IMR-90 (cell line): Measurements from ENCODE around the gene ACTA1. TPM values are rescaled to one million over a fixed set of nuclear protein-coding genes. Genes with fewer than 3 reads are reported as not detected.

ENCODE experiments used
- ATAC-seq: fragments of 200-7000 bp; cut with Tn5 transposase; 2 replicates; pipeline ENCODE4 v1.9.1; 2020; ENCODE audit warnings: low read depth, mild to moderate bottlenecking, moderate library complexity
- BruUV-seq: library from RNA; stranded (reverse); fragments of 400-500 nt; replicated peaks from 2 replicates; lab custom pipeline; 2021; lab: Mats Ljungman, UMichigan
- CTCF ChIA-PET: fragments of 300-600 bp; formaldehyde crosslinking; extraction: SDS; loops from one replicate; lab custom pipeline; 2021; ENCODE audit warnings: antibody characterized with exemption; lab: Yijun Ruan, JAX
- POLR2A ChIA-PET: fragments of 300-600 bp; sonication (Branson Sonifier 250); formaldehyde crosslinking; loops from one replicate; lab custom pipeline; 2022; ENCODE audit warnings: antibody characterized with exemption; ENCODE audit not compliant: unreplicated experiment; lab: Charles Lee
- DNase-seq: peaks from one replicate; pipeline ENCODE4 v3.0.0; 2013
- H2AFZ ChIP-seq: replicated peaks from 2 replicates; pipeline ENCODE3; 2013; ENCODE audit warnings: low read length, mild to moderate bottlenecking; ENCODE audit not compliant: poor library complexity
- H2AK5ac ChIP-seq: 2 replicates; pipeline ENCODE4 v1.6.1; 2013; ENCODE audit warnings: low read depth, low read length, inconsistent platforms
- H2AK9ac ChIP-seq: replicated peaks from 2 replicates; pipeline ENCODE3; 2013; ENCODE audit warnings: mild to moderate bottlenecking, low read depth, low read length, moderate library complexity; ENCODE audit not compliant: poor library complexity
- H2BK120ac ChIP-seq: 2 replicates; pipeline ENCODE4 v1.6.1; 2013; ENCODE audit warnings: low read depth, low read length, inconsistent platforms
- H2BK15ac ChIP-seq: 3 replicates; pipeline ENCODE4 v1.6.1; 2013; ENCODE audit warnings: low read depth, low read length, inconsistent platforms
- H2BK20ac ChIP-seq: 2 replicates; pipeline ENCODE4 v1.6.1; 2013; ENCODE audit warnings: low read depth, mild to moderate bottlenecking, inconsistent platforms, low read length, moderate library complexity
- H2BK5ac ChIP-seq: 2 replicates; pipeline ENCODE4 v1.6.1; 2013; ENCODE audit warnings: mild to moderate bottlenecking, low read depth, low read length, inconsistent platforms; ENCODE audit not compliant: poor library complexity, severe bottlenecking
- H3K14ac ChIP-seq: replicated peaks from 2 replicates; pipeline ENCODE4 v1.6.1; 2013; ENCODE audit warnings: low read depth, low read length, inconsistent platforms
- H3K18ac ChIP-seq: 2 replicates; pipeline ENCODE4 v1.6.1; 2013; ENCODE audit warnings: low read depth, low read length, control low read depth
- H3K23ac ChIP-seq: 2 replicates; pipeline ENCODE4 v1.6.1; 2013; ENCODE audit warnings: low read depth, low read length, inconsistent platforms
- H3K27ac ChIP-seq: 2 replicates; pipeline ENCODE4 v1.5.1; 2013; ENCODE audit warnings: mild to moderate bottlenecking, control low read depth, low read length; ENCODE audit not compliant: insufficient read depth
- H3K27me3 ChIP-seq: 2 replicates; pipeline ENCODE4 v1.6.1; 2013; ENCODE audit warnings: low read length; ENCODE audit not compliant: control insufficient read depth, insufficient read depth
- H3K36me3 ChIP-seq: 2 replicates; pipeline ENCODE4 v1.6.1; 2013; ENCODE audit warnings: low read length, mixed read lengths; ENCODE audit not compliant: control insufficient read depth, insufficient read depth
- H3K4ac ChIP-seq: 2 replicates; pipeline ENCODE4 v1.6.1; 2013; ENCODE audit warnings: low read depth, low read length, inconsistent platforms
- H3K4me1 ChIP-seq: 2 replicates; pipeline ENCODE4 v1.6.1; 2013; ENCODE audit warnings: low read length, mixed read lengths; ENCODE audit not compliant: control insufficient read depth, insufficient read depth
- H3K4me2 ChIP-seq: 2 replicates; pipeline ENCODE4 v1.6.1; 2013; ENCODE audit warnings: low read depth, mild to moderate bottlenecking, control low read depth, low read length, moderate library complexity
- H3K4me3 ChIP-seq: 2 replicates; pipeline ENCODE4 v1.5.1; 2013; ENCODE audit warnings: low read depth, mild to moderate bottlenecking, control low read depth, low read length, moderate library complexity; ENCODE audit not compliant: insufficient read depth
- H3K56ac ChIP-seq: 2 replicates; pipeline ENCODE4 v1.6.1; 2013; ENCODE audit warnings: low read length, inconsistent platforms; ENCODE audit not compliant: insufficient read depth; ENCODE audit errors: extremely low read depth
- H3K79me1 ChIP-seq, 2 experiments: 2 replicates each; pipeline ENCODE4 v1.6.1; 2013; ENCODE audit warnings: low read length in 2 of 2, inconsistent platforms in 1 of 2, low read depth in 1 of 2
- H3K9ac ChIP-seq: 2 replicates; pipeline ENCODE4 v1.6.1; 2013; ENCODE audit warnings: low read depth, low read length, control low read depth
- H3K9me1 ChIP-seq: 2 replicates; pipeline ENCODE4 v1.6.1; 2013; ENCODE audit warnings: low read length, inconsistent platforms; ENCODE audit not compliant: insufficient read depth
- H3K9me3 ChIP-seq: 2 replicates; pipeline ENCODE4 v1.6.1; 2013; ENCODE audit warnings: low read length; ENCODE audit not compliant: control insufficient read depth, insufficient read depth
- H4K20me1 ChIP-seq: 2 replicates; pipeline ENCODE4 v1.6.1; 2013; ENCODE audit warnings: low read length, inconsistent platforms; ENCODE audit not compliant: insufficient read depth
- H4K5ac ChIP-seq: 2 replicates; pipeline ENCODE4 v1.6.1; 2013; ENCODE audit warnings: mild to moderate bottlenecking, low read depth, low read length, control low read depth
- H4K8ac ChIP-seq, 2 experiments: 2 replicates each; pipeline ENCODE4 v1.6.1; 2013; ENCODE audit warnings: low read depth in 2 of 2, low read length in 2 of 2, control low read depth in 1 of 2, inconsistent platforms in 1 of 2
- H4K91ac ChIP-seq: 2 replicates; pipeline ENCODE4 v1.6.1; 2013; ENCODE audit warnings: low read depth, low read length, inconsistent platforms; ENCODE audit not compliant: insufficient read depth
- BHLHE40 ChIP-seq: fragments of 150-350 bp; IDR thresholded peaks from 2 replicates; pipeline ENCODE4 v1.6.1; 2016; ENCODE audit warnings: mild to moderate bottlenecking, low read depth, low read length
- CEBPB ChIP-seq: IDR thresholded peaks from 2 replicates; pipeline ENCODE4 v1.6.1; 2012; ENCODE audit warnings: low read depth, low read length, improper control_type of control experiment
- CHD1 ChIP-seq: IDR thresholded peaks from 2 replicates; pipeline ENCODE4 v1.6.1; 2012; ENCODE audit warnings: low read depth, low read length, improper control_type of control experiment
- CTCF ChIP-seq: conservative IDR thresholded peaks from 2 replicates; pipeline ENCODE4 v1.5.1; 2012; ENCODE audit warnings: mild to moderate bottlenecking, low read depth, low read length, improper control_type of control experiment
- ELK1 ChIP-seq: fragments of 150-350 bp; IDR thresholded peaks from 2 replicates; pipeline ENCODE4 v1.6.1; 2016; ENCODE audit warnings: low read depth, mild to moderate bottlenecking, low read length, moderate library complexity, borderline replicate concordance
- FOS ChIP-seq: fragments of 150-350 bp; IDR thresholded peaks from 2 replicates; pipeline ENCODE4 v1.6.1; 2016; ENCODE audit warnings: low read depth, low read length
- MAFK ChIP-seq: IDR thresholded peaks from 2 replicates; pipeline ENCODE4 v1.6.1; 2012; ENCODE audit warnings: low read depth, low read length, improper control_type of control experiment
- MAZ ChIP-seq: IDR thresholded peaks from 2 replicates; pipeline ENCODE4 v1.6.1; 2012; ENCODE audit warnings: low read depth, mild to moderate bottlenecking, low read length, improper control_type of control experiment, moderate library complexity, borderline replicate concordance
- MXI1 ChIP-seq: IDR thresholded peaks from 2 replicates; pipeline ENCODE4 v1.6.1; 2012; ENCODE audit warnings: low read depth, mild to moderate bottlenecking, low read length, moderate library complexity, borderline replicate concordance
- NFE2L2 ChIP-seq: fragments of 150-350 bp; IDR thresholded peaks from 2 replicates; pipeline ENCODE4 v1.6.1; 2016; ENCODE audit warnings: low read depth, mild to moderate bottlenecking, low read length
- POLR2A ChIP-seq: IDR thresholded peaks from 2 replicates; pipeline ENCODE4 v1.6.1; 2012; ENCODE audit warnings: mild to moderate bottlenecking, low read depth, low read length
- RAD21 ChIP-seq: IDR thresholded peaks from 2 replicates; pipeline ENCODE4 v1.6.1; 2012; ENCODE audit warnings: low read length, improper control_type of control experiment
- RCOR1 ChIP-seq: IDR thresholded peaks from 2 replicates; pipeline ENCODE4 v1.6.1; 2012; ENCODE audit warnings: mild to moderate bottlenecking, low read length, improper control_type of control experiment; ENCODE audit not compliant: insufficient replicate concordance
- RFX5 ChIP-seq: IDR thresholded peaks from 2 replicates; pipeline ENCODE4 v1.8.0; 2012; ENCODE audit warnings: low read depth, mild to moderate bottlenecking, low read length, moderate library complexity
- SMC3 ChIP-seq: fragments of 150-350 bp; IDR thresholded peaks from 2 replicates; pipeline ENCODE4 v1.6.1; 2016; ENCODE audit warnings: low read depth, mild to moderate bottlenecking, antibody characterized with exemption, low read length, moderate library complexity
- USF2 ChIP-seq: fragments of 150-350 bp; IDR thresholded peaks from 2 replicates; pipeline ENCODE4 v1.6.1; 2017; ENCODE audit warnings: mild to moderate bottlenecking, antibody characterized with exemption, low read length, low read depth
- WGBS, 2 experiments: methylation state at CpG; one replicate each; pipeline versions ENCODE4 v1.1.5 to v1.1.7; 2013; ENCODE audit warnings: missing lambda C conversion rate in 2 of 2; ENCODE audit not compliant: insufficient read length in 1 of 2; ENCODE audit errors: extremely low coverage in 2 of 2; 5-methylcytosine and 5-hydroxymethylcytosine counted together
- dilution Hi-C: fragments of 300-500 bp; cut with HindIII; formaldehyde crosslinking; loops from one replicate; pipeline ENCODE4 v1.14.3; 2018; ENCODE audit warnings: low sequenced_read_pairs; ENCODE audit not compliant: unreplicated experiment
- in situ Hi-C: fragments of 300-500 bp; cut with MboI; formaldehyde crosslinking; loops from 3 replicates; pipeline ENCODE4 v1.14.3; 2019; ENCODE audit warnings: low sequenced_read_pairs, inconsistent platforms, mixed read lengths
- intact Hi-C: fragments of 100-400 bp; cut with micrococcal nuclease; formaldehyde crosslinking; loops from 2 replicates; pipeline ENCODE4 v1.10.0; 2022
- polyA plus RNA-seq, 3 experiments: library from polyadenylated mRNA; depleted of rRNA; stranded (reverse); fragments of >200 nt; gene quantifications; 2 replicates each; pipeline ENCODE4 v1.2.3, GENCODE V29; 2012; ENCODE audit warnings: low replicate concordance in 1 of 3
- total RNA-seq: library from RNA; depleted of rRNA; stranded (reverse); fragments of >200 nt; gene quantifications from 2 replicates; pipeline ENCODE4 v1.2.3, GENCODE V29; 2012

ACTA1 gene
- total and polyA plus RNA-seq, 2 of the 4 experiments (the other 2 are of a cell fraction) = not detected

- no CpG with 5 or more reads among the region's 7 CpGs for WGBS, 2 experiments
- H2BK120ac ChIP-seq = no peak overlapping the region
- no peak overlapping the region for H4K5ac ChIP-seq
- H3K36me3 ChIP-seq = no peaks in the 10 kb centered on the region
- no peak for ATAC-seq
- no peak overlapping the region for H3K14ac ChIP-seq
- no peak overlapping the region for H2BK20ac ChIP-seq
- H3K23ac ChIP-seq = no peak overlapping the region
- H4K91ac ChIP-seq = no peak overlapping the region
- no peak overlapping the region for H3K4ac ChIP-seq
- H3K56ac ChIP-seq = no peak overlapping the region
- no peaks in the 10 kb centered on the region for H4K20me1 ChIP-seq
- H2AK5ac ChIP-seq = no peak overlapping the region
- no peak overlapping the region for H3K4me2 ChIP-seq
- no peaks in the 10 kb centered on the region for H3K9me1 ChIP-seq
- H2BK15ac ChIP-seq = no peak overlapping the region
- ChIA-PET POLR2A (no interaction called here), CTCF (interaction anchor here (1.3 kb wide), 1 partner anchor 9 kb away, joined by 3 read pairs; no protein-coding TSS in a partner anchor)
- in situ Hi-C loops = no loop called here
- no peak overlapping the region for H3K18ac ChIP-seq
- H3K79me1 ChIP-seq = no peaks in the 10 kb centered on the region
- H3K27ac ChIP-seq = no peak overlapping the region
- H3K9ac ChIP-seq = no peak overlapping the region
- BruUV-seq = no TSS peak
- H2AFZ ChIP-seq = no peak overlapping the region
- dilution Hi-C loops = no loop called here
- DNase-seq = no peak
- TF ChIP-seq NFE2L2 = no peak
- no peak for TF ChIP-seq SMC3
- no peak for TF ChIP-seq CTCF
- no peak for TF ChIP-seq RFX5
- no peak for TF ChIP-seq CEBPB
- TF ChIP-seq MAFK = no peak
- TF ChIP-seq POLR2A = no peak
- no peak for TF ChIP-seq USF2
- TF ChIP-seq RCOR1 = no peak
- TF ChIP-seq MXI1 = no peak
- no peak for TF ChIP-seq FOS
- TF ChIP-seq RAD21 = no peak
- no peak for TF ChIP-seq ELK1
- TF ChIP-seq BHLHE40 = no peak
- no peak for TF ChIP-seq CHD1
- TF ChIP-seq MAZ = no peak
- intact Hi-C loops = no loop called here
- H3K27me3 ChIP-seq = peaks cover 3% of the 10 kb centered on the region
- H4K8ac ChIP-seq = no peak overlapping the region
- H3K4me3 ChIP-seq = no peak overlapping the region
- H2AK9ac ChIP-seq = no peak overlapping the region
- H3K4me1 ChIP-seq = no peaks in the 10 kb centered on the region
- H3K9me3 ChIP-seq = no peaks in the 10 kb centered on the region
- H2BK5ac ChIP-seq = no peak overlapping the region
Measured at GRCh38 chr1:229420765-229421164, 13.1 kb downstream of the ACTA1 start.
